K562 (cell line): Measurements from ENCODE around the gene CGN. TPM values are rescaled to one million over a fixed set of nuclear protein-coding genes. Genes with fewer than 3 reads are reported as not detected.
A peak's percentile ranks its signal among the peaks of the same experiment; 100 is the strongest.

ENCODE experiments used
- ASH1L ChIP-seq: fragments of 450-650 bp; IDR thresholded peaks from 2 replicates; pipeline ENCODE4 v1.6.1; 2018; ENCODE audit warnings: borderline replicate concordance, mild to moderate bottlenecking, low read depth; ENCODE audit not compliant: partially characterized antibody
- CREB1 ChIP-seq, 2 experiments: sonication (generic) in 1 of 2; formaldehyde crosslinking in 1 of 2; IDR thresholded peaks; 2 replicates each; pipeline versions ENCODE4 v1.6.1 to v1.8.0; 2012 to 2022; ENCODE audit warnings: inconsistent platforms in 1 of 2, mild to moderate bottlenecking in 1 of 2, missing genetic modification reagents in 1 of 2, moderate library complexity in 1 of 2
- CSDE1 ChIP-seq, 2 experiments: fragments of 450-650 bp; IDR thresholded peaks; 2 replicates each; pipeline ENCODE4 v1.6.1; 2016; ENCODE audit warnings: mild to moderate bottlenecking in 1 of 2
- DPF2 ChIP-seq: fragments of 450-650 bp; IDR thresholded peaks from 2 replicates; pipeline ENCODE4 v1.6.1; 2016
- ELF1 ChIP-seq: fragments of 200-800 bp; sonication (Bioruptor generic); IDR thresholded peaks from 2 replicates; pipeline ENCODE4 v1.6.1; 2016; ENCODE audit warnings: missing genetic modification characterization, missing compliant biosample characterization
- EP400 ChIP-seq: fragments of 450-650 bp; IDR thresholded peaks from 2 replicates; pipeline ENCODE4 v1.6.1; 2017; ENCODE audit warnings: antibody characterized with exemption, mild to moderate bottlenecking, moderate library complexity
- FOSL1 ChIP-seq: fragments of 200-800 bp; sonication (Bioruptor generic); conservative IDR thresholded peaks from 2 replicates; pipeline ENCODE4 v1.6.1; 2016; ENCODE audit warnings: missing genetic modification characterization, missing compliant biosample characterization
- FOXJ2 ChIP-seq: fragments of 200-800 bp; sonication (Bioruptor generic); IDR thresholded peaks from 2 replicates; pipeline ENCODE4 v1.6.1; 2016; ENCODE audit warnings: missing genetic modification characterization, missing compliant biosample characterization
- FOXP4 ChIP-seq: sonication (generic); formaldehyde crosslinking; IDR thresholded peaks from 2 replicates; pipeline ENCODE4 v1.8.0; 2022; ENCODE audit warnings: mild to moderate bottlenecking, missing genetic modification reagents, borderline replicate concordance
- ID3 ChIP-seq, 2 experiments: fragments of 250-450 bp in 1 of 2; fragments of 450-650 bp in 1 of 2; sonication (Bioruptor Pico) in 1 of 2; IDR thresholded peaks; 2 replicates each; pipeline versions ENCODE4 v1.6.1 to v1.8.0; 2016 to 2021; ENCODE audit warnings: mild to moderate bottlenecking in 2 of 2, moderate library complexity in 2 of 2, missing compliant biosample characterization in 1 of 2, missing genetic modification characterization in 1 of 2
- IRF2 ChIP-seq: sonication (generic); formaldehyde crosslinking; IDR thresholded peaks from 2 replicates; pipeline ENCODE4 v1.8.1; 2022; ENCODE audit warnings: mild to moderate bottlenecking, missing genetic modification reagents
- JUNB ChIP-seq: fragments of 450-650 bp; formaldehyde crosslinking; conservative IDR thresholded peaks from 2 replicates; pipeline ENCODE4 v1.4.0; 2020; ENCODE audit warnings: mild to moderate bottlenecking
- KLF1 ChIP-seq: fragments of 450-650 bp; IDR thresholded peaks from 2 replicates; pipeline ENCODE4 v1.6.1; 2016; ENCODE audit warnings: missing genetic modification characterization, missing compliant biosample characterization
- MTA3 ChIP-seq: fragments of 450-650 bp; formaldehyde crosslinking; IDR thresholded peaks from 2 replicates; pipeline ENCODE4 v1.6.1; 2017; ENCODE audit warnings: mild to moderate bottlenecking, borderline replicate concordance
- NR4A1 ChIP-seq, 2 experiments: fragments of 250-450 bp in 1 of 2; fragments of 450-650 bp in 1 of 2; sonication (Bioruptor Pico) in 1 of 2; IDR thresholded peaks; 2 replicates each; pipeline versions ENCODE4 v1.4.0 to v1.6.1; 2016 to 2020; ENCODE audit warnings: mild to moderate bottlenecking in 2 of 2, missing compliant biosample characterization in 1 of 2, missing genetic modification characterization in 1 of 2, moderate library complexity in 1 of 2
- PHTF2 ChIP-seq: fragments of 250-450 bp; sonication (Bioruptor Pico); IDR thresholded peaks from 2 replicates; pipeline ENCODE4 v1.5.0; 2021; ENCODE audit warnings: mild to moderate bottlenecking
- POLR2A ChIP-seq: fragments of 450-650 bp; conservative IDR thresholded peaks from 2 replicates; pipeline ENCODE4 v1.6.1; 2016
- STAT5B ChIP-seq: fragments of 250-450 bp; sonication (Bioruptor Pico); IDR thresholded peaks from 2 replicates; pipeline ENCODE4 v1.8.0; 2021; ENCODE audit warnings: mild to moderate bottlenecking, inconsistent platforms
- ZNF316 ChIP-seq: fragments of 450-650 bp; IDR thresholded peaks from 2 replicates; pipeline ENCODE4 v1.6.1; 2016
- ZNF589 ChIP-seq: fragments of 200-800 bp; sonication (Bioruptor generic); IDR thresholded peaks from 2 replicates; pipeline ENCODE4 v1.6.1; 2016; ENCODE audit warnings: low read depth, missing genetic modification characterization, missing compliant biosample characterization
- polyA plus RNA-seq, 8 experiments: library from polyadenylated mRNA; depleted of rRNA in 4 of 8; stranded (reverse) in 5 of 8; unstranded in 3 of 8; fragments of >200 nt; fragmentation: Nextera tagmentation in 2 of 8; fragmentation: Illumina TruSeq in 1 of 8; extraction: Ambion mirVana in 2 of 8; extraction: Trizol in 1 of 8; gene quantifications; 2 replicates each; pipeline versions ENCODE4 v1.2.1 to v1.2.3, GENCODE V29; 2011 to 2014; ENCODE audit warnings: inconsistent platforms in 1 of 8, missing spikeins in 1 of 8
- total RNA-seq, 7 experiments: library from RNA; depleted of rRNA in 6 of 7; stranded (reverse); fragments of >200 nt in 6 of 7; fragmentation: Illumina TruSeq in 2 of 7; extraction: Trizol in 2 of 7; gene quantifications; 2 replicates each; pipeline versions ENCODE4 v1.2.1 to v1.2.3, GENCODE V29; 2011 to 2021; ENCODE audit warnings: low replicate concordance in 1 of 7
- TF ChIP-seq, protein P1 (sequence below): fragments of 450-650 bp; IDR thresholded peaks from 2 replicates; pipeline ENCODE4 v1.6.1; 2017; ENCODE audit warnings: antibody characterized with exemption, mild to moderate bottlenecking

The CGN gene
- total and polyA plus RNA-seq, 9 of the 15 experiments (the other 6 are each of a cell fraction or from before 2014, with no cell fraction given) = 0.03 to 1.4 (median 0.14) TPM; not detected in 2

DNA sequence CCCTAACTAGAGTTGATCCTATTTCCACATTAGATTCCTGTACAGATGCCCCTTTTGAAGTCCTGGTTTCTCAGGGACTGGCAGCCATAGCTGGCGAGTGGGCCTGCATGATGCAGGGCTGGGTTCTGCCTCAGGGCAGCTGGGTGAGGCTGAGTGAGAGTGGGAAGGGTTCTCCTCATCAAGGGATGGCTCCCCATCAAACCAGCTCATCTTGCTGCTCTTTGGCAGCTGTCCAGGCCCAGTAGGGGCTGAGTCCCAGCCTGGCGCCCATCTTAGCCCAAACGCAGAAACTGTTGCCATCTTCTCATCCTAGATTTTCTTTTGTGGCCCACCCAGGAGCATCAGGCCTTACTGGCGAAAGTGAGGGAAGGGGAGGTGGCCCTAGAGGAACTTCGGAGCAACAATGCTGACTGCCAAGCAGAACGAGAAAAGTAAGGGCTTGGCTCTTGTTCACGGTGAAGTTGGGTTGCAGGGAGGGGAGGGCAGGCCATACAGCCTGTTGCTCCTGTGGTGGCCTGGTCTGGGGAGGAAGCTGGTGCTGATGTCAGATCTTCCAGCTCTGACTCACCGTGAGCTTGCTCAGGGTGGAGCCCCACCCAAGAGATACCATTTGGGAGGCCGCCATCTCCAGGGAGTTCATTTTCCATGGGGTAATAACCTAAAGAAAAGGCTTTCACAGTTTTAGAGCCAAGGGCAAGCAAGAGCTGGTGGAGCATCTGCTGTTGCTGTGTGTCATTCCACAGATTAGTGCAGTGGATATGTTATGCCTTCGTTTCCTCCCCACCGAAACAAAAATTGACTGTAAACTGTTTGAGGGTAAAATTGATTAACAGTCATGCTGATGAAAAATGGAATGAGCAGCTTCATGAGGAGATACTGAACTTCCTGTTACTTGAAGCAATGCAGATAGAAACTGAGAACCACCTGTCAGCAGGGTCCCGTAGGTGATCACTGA is 63.7 kb downstream of the CGN start (continued):
- no peak for TF ChIP-seq NR4A1 (CRISPR knock-in tag; IDR thresholded peaks at IDR 0.05)
- TF ChIP-seq NR4A1 (tag; IDR thresholded peaks at IDR 0.05) = peak; percentile 80
- TF ChIP-seq ID3 (CRISPR knock-in tag; IDR thresholded peaks at IDR 0.05) = no peak
- TF ChIP-seq ID3 (tag; IDR thresholded peaks at IDR 0.05) = 0 out of 2 replicates have a peak, but pooled peaks have one; percentile 61
- TF ChIP-seq EP400 = peak; percentile 33; the same call in 1 of the 2 replicates
- TF ChIP-seq POLR2A = peak; percentile 35; the same call in 1 of the 2 replicates
- no peak for TF ChIP-seq FOXP4 (CRISPR knock-in tag)
- no peak for TF ChIP-seq CSDE1 (IDR thresholded peaks at IDR 0.05)
- peak; percentile 45; the same call in 1 of the 2 replicates for TF ChIP-seq FOXJ2 (tag)
- TF ChIP-seq STAT5B = no peak
- no peak for TF ChIP-seq JUNB (CRISPR knock-in tag)
- TF ChIP-seq, protein P1, sequence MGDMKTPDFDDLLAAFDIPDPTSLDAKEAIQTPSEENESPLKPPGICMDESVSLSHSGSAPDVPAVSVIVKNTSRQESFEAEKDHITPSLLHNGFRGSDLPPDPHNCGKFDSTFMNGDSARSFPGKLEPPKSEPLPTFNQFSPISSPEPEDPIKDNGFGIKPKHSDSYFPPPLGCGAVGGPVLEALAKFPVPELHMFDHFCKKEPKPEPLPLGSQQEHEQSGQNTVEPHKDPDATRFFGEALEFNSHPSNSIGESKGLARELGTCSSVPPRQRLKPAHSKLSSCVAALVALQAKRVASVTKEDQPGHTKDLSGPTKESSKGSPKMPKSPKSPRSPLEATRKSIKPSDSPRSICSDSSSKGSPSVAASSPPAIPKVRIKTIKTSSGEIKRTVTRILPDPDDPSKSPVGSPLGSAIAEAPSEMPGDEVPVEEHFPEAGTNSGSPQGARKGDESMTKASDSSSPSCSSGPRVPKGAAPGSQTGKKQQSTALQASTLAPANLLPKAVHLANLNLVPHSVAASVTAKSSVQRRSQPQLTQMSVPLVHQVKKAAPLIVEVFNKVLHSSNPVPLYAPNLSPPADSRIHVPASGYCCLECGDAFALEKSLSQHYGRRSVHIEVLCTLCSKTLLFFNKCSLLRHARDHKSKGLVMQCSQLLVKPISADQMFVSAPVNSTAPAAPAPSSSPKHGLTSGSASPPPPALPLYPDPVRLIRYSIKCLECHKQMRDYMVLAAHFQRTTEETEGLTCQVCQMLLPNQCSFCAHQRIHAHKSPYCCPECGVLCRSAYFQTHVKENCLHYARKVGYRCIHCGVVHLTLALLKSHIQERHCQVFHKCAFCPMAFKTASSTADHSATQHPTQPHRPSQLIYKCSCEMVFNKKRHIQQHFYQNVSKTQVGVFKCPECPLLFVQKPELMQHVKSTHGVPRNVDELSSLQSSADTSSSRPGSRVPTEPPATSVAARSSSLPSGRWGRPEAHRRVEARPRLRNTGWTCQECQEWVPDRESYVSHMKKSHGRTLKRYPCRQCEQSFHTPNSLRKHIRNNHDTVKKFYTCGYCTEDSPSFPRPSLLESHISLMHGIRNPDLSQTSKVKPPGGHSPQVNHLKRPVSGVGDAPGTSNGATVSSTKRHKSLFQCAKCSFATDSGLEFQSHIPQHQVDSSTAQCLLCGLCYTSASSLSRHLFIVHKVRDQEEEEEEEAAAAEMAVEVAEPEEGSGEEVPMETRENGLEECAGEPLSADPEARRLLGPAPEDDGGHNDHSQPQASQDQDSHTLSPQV = peak; percentile 89
- peak; percentile 85 for TF ChIP-seq DPF2
- peak; percentile 78; the same call in 1 of the 2 replicates for TF ChIP-seq KLF1 (tag)
- peak; percentile 96 for TF ChIP-seq FOSL1
- TF ChIP-seq IRF2 = no peak
- no peak for TF ChIP-seq ELF1
- no peak for TF ChIP-seq ASH1L
- peak; percentile 70; the same call in 1 of the 2 replicates for TF ChIP-seq ZNF589 (CRISPR knock-in tag)
- no peak for TF ChIP-seq ZNF316
- no peak for TF ChIP-seq PHTF2 (CRISPR knock-in tag)
- TF ChIP-seq MTA3 = 0 out of 2 replicates have a peak, but pooled peaks have one; percentile 42
- TF ChIP-seq CREB1 (IDR thresholded peaks at IDR 0.05) = peak; percentile 25; the same call in 1 of the 2 replicates
- no peak for TF ChIP-seq CREB1 (CRISPR knock-in tag; IDR thresholded peaks at IDR 0.05)
